Measurements from ENCODE around the gene REM2.

REM2 gene

GRCh38 chr14:22875003-22875747 lies 7.8 kb upstream of the REM2 start:
- DNase-seq (ENCODE audit: low spot score): no peak

- DNase-seq (ENCODE audit: low spot score): no peak
Observed at GRCh38 chr14:22875748-22876319, 7.2 kb upstream of the REM2 start.

- no peak for DNase-seq (ENCODE audit: low spot score)
Observed at GRCh38 chr14:22877000-22877501, 6.0 kb upstream of the REM2 start.

- DNase-seq (ENCODE audit: low spot score): no peak
Observed at GRCh38 chr14:22878271-22879246, 4.5 kb upstream of the REM2 start.

GRCh38 chr14:22882064-22882463 lies 958 bp upstream of the REM2 start:
- DNase-seq (ENCODE audit: low spot score): no peak

GRCh38 chr14:22882529-22883172 lies 371 bp upstream of the REM2 start:
- peak; percentile 79 for DNase-seq (ENCODE audit: low spot score)

- no peak for DNase-seq (ENCODE audit: low spot score)
Observed at GRCh38 chr14:22884076-22884737, 1.2 kb downstream of the REM2 start.

GRCh38 chr14:22884738-22885523 lies 1.9 kb downstream of the REM2 start:
- no peak for DNase-seq (ENCODE audit: low spot score)

- no peak for DNase-seq (ENCODE audit: low spot score)
Observed at GRCh38 chr14:22885975-22886374, 3.0 kb downstream of the REM2 start.

- DNase-seq (ENCODE audit: low spot score): peak; percentile 90
Observed at GRCh38 chr14:22886500-22887259, 3.7 kb downstream of the REM2 start.

- peak; percentile 73 for DNase-seq (ENCODE audit: low spot score)
Observed at GRCh38 chr14:22887260-22887989, 4.4 kb downstream of the REM2 start.

- DNase-seq (ENCODE audit: low spot score): no peak
Observed at GRCh38 chr14:22887990-22888378, 5.0 kb downstream of the REM2 start.

- no peak for DNase-seq (ENCODE audit: low spot score)
Observed at GRCh38 chr14:22888662-22889061, 5.6 kb downstream of the REM2 start.

- no peak for DNase-seq (ENCODE audit: low spot score)
Observed at GRCh38 chr14:22890416-22890815, 7.4 kb downstream of the REM2 start.

GRCh38 chr14:22892488-22892887 lies 9.5 kb downstream of the REM2 start:
- DNase-seq (ENCODE audit: low spot score): no peak

- DNase-seq (ENCODE audit: low spot score): no peak
Observed at GRCh38 chr14:22893706-22894105, 10.7 kb downstream of the REM2 start.

- no peak for DNase-seq (ENCODE audit: low spot score)
Observed at GRCh38 chr14:22895402-22895801, 12.4 kb downstream of the REM2 start.

- no peak for DNase-seq (ENCODE audit: low spot score)
Observed at GRCh38 chr14:22896356-22896755, 13.3 kb downstream of the REM2 start.

GRCh38 chr14:22896760-22897159 lies 13.7 kb downstream of the REM2 start:
- DNase-seq (ENCODE audit: low spot score): no peak

Measured in AG08396 (cell line).